Astrocyte (in vitro differentiated cells and primary cell): ENCODE data around the gene DCAF4. TPM values are rescaled to one million over a fixed set of nuclear protein-coding genes. Genes with fewer than 3 reads are reported as not detected.
"Not testable (repeated sequence)": the region's sequence is repeated elsewhere in the genome, so short reads cannot be mapped to it uniquely, and the experiment has no call there.

Experiments
- DNase-seq: peaks from one replicate; pipeline ENCODE4 v3.0.0-alpha.2; 2010; ENCODE audit warnings: low read depth
- FAIRE-seq: peaks from 2 replicates; lab custom pipeline; 2011; peaks lifted over from hg19 to GRCh38; lab: Jason Lieb, UNC
- H2AFZ ChIP-seq: 2 replicates; pipeline ENCODE4 v1.6.0; 2012; ENCODE audit warnings: low read depth, low read length, inconsistent platforms
- H3K27ac ChIP-seq: 2 replicates; pipeline ENCODE4 v1.5.1; 2011; ENCODE audit warnings: low read depth, low read length, inconsistent platforms
- H3K27me3 ChIP-seq: 2 replicates; pipeline ENCODE4 v1.6.0; 2011; ENCODE audit warnings: low read length, inconsistent platforms; ENCODE audit not compliant: insufficient read depth
- H3K36me3 ChIP-seq: 2 replicates; pipeline ENCODE4 v1.5.1; 2011; ENCODE audit warnings: low read length, inconsistent platforms; ENCODE audit not compliant: insufficient read depth
- H3K4me1 ChIP-seq: 2 replicates; pipeline ENCODE4 v1.5.1; 2011; ENCODE audit warnings: low read length, inconsistent platforms; ENCODE audit not compliant: insufficient read depth
- H3K4me2 ChIP-seq: 2 replicates; pipeline ENCODE4 v1.6.0; 2012; ENCODE audit warnings: low read length, inconsistent platforms
- H3K4me3 ChIP-seq: 2 replicates; pipeline ENCODE4 v1.5.1; 2011; ENCODE audit warnings: low read depth, mild to moderate bottlenecking, low read length, inconsistent platforms; ENCODE audit not compliant: insufficient read depth
- H3K79me2 ChIP-seq: 2 replicates; pipeline ENCODE4 v1.6.0; 2012; ENCODE audit warnings: mild to moderate bottlenecking, low read length, inconsistent platforms; ENCODE audit not compliant: insufficient read depth
- H3K9ac ChIP-seq: 2 replicates; pipeline ENCODE4 v1.6.0; 2012; ENCODE audit warnings: mild to moderate bottlenecking, low read length, inconsistent platforms
- H3K9me3 ChIP-seq: 2 replicates; pipeline ENCODE4 v1.5.1; 2012; ENCODE audit warnings: low read depth, mild to moderate bottlenecking, low read length, inconsistent platforms; ENCODE audit not compliant: insufficient read depth
- H4K20me1 ChIP-seq: 2 replicates; pipeline ENCODE4 v1.6.0; 2012; ENCODE audit warnings: low read length, inconsistent platforms; ENCODE audit not compliant: insufficient read depth
- H3K27ac Mint-ChIP-seq: one replicate; pipeline ENCODE4 v1.8.0; 2021; ENCODE audit warnings: mild to moderate bottlenecking, mixed read lengths; ENCODE audit not compliant: unreplicated experiment
- H3K27me3 Mint-ChIP-seq: one replicate; pipeline ENCODE4 v1.8.0; 2021; ENCODE audit warnings: low read depth, mixed read lengths; ENCODE audit not compliant: unreplicated experiment
- H3K36me3 Mint-ChIP-seq: one replicate; pipeline ENCODE4 v1.8.0; 2021; ENCODE audit warnings: low read depth, mixed read lengths; ENCODE audit not compliant: unreplicated experiment
- H3K4me1 Mint-ChIP-seq: one replicate; pipeline ENCODE4 v1.8.0; 2021; ENCODE audit warnings: low read depth, mixed read lengths; ENCODE audit not compliant: unreplicated experiment
- H3K4me3 Mint-ChIP-seq: one replicate; pipeline ENCODE4 v1.8.0; 2021; ENCODE audit warnings: mild to moderate bottlenecking, moderate library complexity, mixed read lengths; ENCODE audit not compliant: unreplicated experiment
- H3K9me3 Mint-ChIP-seq: one replicate; pipeline ENCODE4 v1.8.0; 2021; ENCODE audit warnings: mild to moderate bottlenecking, mixed read lengths; ENCODE audit not compliant: unreplicated experiment
- CTCF ChIP-seq: IDR thresholded peaks from 2 replicates; pipeline ENCODE4 v1.5.1; 2011; ENCODE audit warnings: low read depth, mild to moderate bottlenecking, inconsistent platforms, low read length, moderate library complexity; ENCODE audit not compliant: insufficient read depth
- EZH2 ChIP-seq: IDR thresholded peaks from 2 replicates; pipeline ENCODE4 v1.6.1; 2012; ENCODE audit warnings: mild to moderate bottlenecking, low read length, inconsistent platforms; ENCODE audit not compliant: insufficient read depth
- total RNA-seq: library from RNA; stranded (reverse); gene quantifications from 2 replicates; pipeline ENCODE4 v1.2.1, GENCODE V29; 2021

Gene DCAF4
- total RNA-seq, 1 donor from 2014 or later: 33.5 TPM

DNA sequence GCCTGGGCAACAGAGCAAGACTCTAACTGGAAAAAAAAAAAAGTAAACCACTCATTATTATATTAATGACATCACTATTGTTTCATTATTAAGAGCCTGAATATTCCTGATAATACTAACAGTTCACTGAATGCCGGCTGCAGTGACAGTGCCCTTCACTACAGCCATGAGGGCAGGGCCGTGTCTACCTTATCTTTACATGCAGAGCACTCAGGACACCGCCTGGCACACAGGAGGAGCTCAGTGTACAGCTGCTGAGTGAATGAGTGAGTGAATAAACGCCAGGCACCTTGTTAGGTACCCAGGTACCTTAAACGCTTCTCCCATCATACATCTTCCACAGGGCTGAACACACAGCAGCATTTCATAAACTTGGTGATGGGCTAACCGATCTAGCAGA is 77.4 kb downstream of the DCAF4 start:
- H3K4me1 ChIP-seq: no peaks in the 10 kb centered on the region
- peaks cover 66% of the 10 kb centered on the region for H4K20me1 ChIP-seq
- H3K9me3 Mint-ChIP-seq: no peaks in the 10 kb centered on the region
- no peak for FAIRE-seq
- peaks cover 44% of the 10 kb centered on the region for H3K79me2 ChIP-seq
- peaks cover 25% of the 10 kb centered on the region for H3K36me3 Mint-ChIP-seq
- H3K27ac ChIP-seq: no peak overlapping the region
- H3K9me3 ChIP-seq: no peaks in the 10 kb centered on the region
- TF ChIP-seq CTCF (no peak), EZH2 (no peak)
- peak overlapping the region; percentile 31 for H3K27ac Mint-ChIP-seq
- H3K4me3 ChIP-seq: no peak overlapping the region
- no peak overlapping the region for H3K9ac ChIP-seq
- DNase-seq: no peak
- no peaks in the 10 kb centered on the region for H3K27me3 Mint-ChIP-seq
- no peak overlapping the region for H3K4me2 ChIP-seq
- H3K36me3 ChIP-seq: no peaks in the 10 kb centered on the region
- H2AFZ ChIP-seq: no peak overlapping the region
- H3K4me3 Mint-ChIP-seq: no peak overlapping the region
- no peaks in the 10 kb centered on the region for H3K27me3 ChIP-seq
- H3K4me1 Mint-ChIP-seq: peaks cover 16% of the 10 kb centered on the region

DNA sequence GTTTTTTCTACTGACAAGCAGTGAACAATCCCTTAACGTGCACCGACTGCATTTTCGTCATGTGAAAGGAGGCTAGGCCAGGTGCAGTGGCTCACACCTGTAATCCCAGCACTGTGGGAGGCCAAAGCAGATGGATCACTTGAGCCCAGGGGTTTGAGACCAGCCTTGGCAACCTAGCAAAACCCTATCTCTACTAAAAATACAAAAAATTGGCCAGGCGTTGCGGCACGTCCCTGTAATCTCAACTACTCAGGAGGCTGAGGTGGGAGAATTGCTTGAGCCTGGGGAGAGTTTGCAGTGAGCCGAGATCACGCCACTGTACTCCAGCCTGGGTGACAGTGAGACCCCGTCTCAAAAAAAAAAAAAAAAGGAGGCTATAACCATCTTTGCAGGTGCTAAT is 78.4 kb downstream of the DCAF4 start:
- H3K9me3 ChIP-seq, H3K27me3 ChIP-seq, H3K27ac ChIP-seq, FAIRE-seq, H3K27ac Mint-ChIP-seq, H3K27me3 Mint-ChIP-seq, H3K4me1 ChIP-seq, H2AFZ ChIP-seq, H3K9me3 Mint-ChIP-seq, DNase-seq, H3K4me2 ChIP-seq, H3K36me3 ChIP-seq, H3K9ac ChIP-seq, H3K4me3 Mint-ChIP-seq, H3K4me3 ChIP-seq: not testable (repeated sequence)
- Mint-ChIP-seq H3K4me1 (peaks cover 21% of the 10 kb centered on the region), H3K36me3 (peaks cover 27% of the 10 kb centered on the region)
- H3K79me2 ChIP-seq: peaks cover 53% of the 10 kb centered on the region
- peaks cover 63% of the 10 kb centered on the region for H4K20me1 ChIP-seq

DNA sequence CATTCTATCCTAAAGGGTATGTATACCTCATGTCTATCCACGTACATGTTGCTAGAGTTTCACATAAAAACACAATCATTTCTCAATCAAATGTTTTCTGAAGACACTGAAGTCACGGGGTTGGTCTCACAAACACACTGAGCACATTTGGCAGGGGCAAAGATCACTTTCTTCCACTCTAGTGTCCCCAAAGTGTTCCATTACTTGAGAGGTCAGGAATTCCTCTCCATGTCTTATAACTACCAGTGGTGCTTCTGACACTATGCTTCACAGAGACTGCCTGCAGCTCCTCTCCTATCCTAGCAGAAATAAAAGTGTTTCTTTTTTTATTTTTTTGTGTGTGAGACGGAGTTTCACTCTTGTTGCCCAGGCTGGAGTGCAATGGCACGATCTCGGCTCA is 81.6 kb downstream of the DCAF4 start:
- Histone ChIP-seq H3K4me2 (no peak overlapping the region), H3K9ac (no peak overlapping the region), H4K20me1 (peaks cover 53% of the 10 kb centered on the region), H2AFZ (no peak overlapping the region), H3K79me2 (peaks cover 56% of the 10 kb centered on the region), H3K4me3 (no peak overlapping the region), H3K27me3 (no peaks in the 10 kb centered on the region), H3K9me3 (no peaks in the 10 kb centered on the region), H3K4me1 (no peaks in the 10 kb centered on the region), H3K27ac (no peak overlapping the region), H3K36me3 (peaks cover 3% of the 10 kb centered on the region)
- no peak overlapping the region for H3K4me3 Mint-ChIP-seq
- no peaks in the 10 kb centered on the region for H3K9me3 Mint-ChIP-seq
- no peak for TF ChIP-seq CTCF
- no peak for TF ChIP-seq EZH2
- peaks cover 17% of the 10 kb centered on the region for H3K4me1 Mint-ChIP-seq
- FAIRE-seq (no peak), DNase-seq (no peak)
- no peaks in the 10 kb centered on the region for H3K27me3 Mint-ChIP-seq
- peaks cover 31% of the 10 kb centered on the region for H3K36me3 Mint-ChIP-seq
- peak overlapping the region; percentile 83 for H3K27ac Mint-ChIP-seq
